Kidney (tissue), 14 donors: ENCODE data around the gene SOX12. TPM values are rescaled to one million over a fixed set of nuclear protein-coding genes. Genes with fewer than 3 reads are reported as not detected.

Experiments used
- DNase-seq, 5 donors: peaks; one replicate each; pipeline ENCODE4 v3.0.0-alpha.2; 2013 to 2020
- FAIRE-seq: peaks from 2 replicates; lab custom pipeline; 2012; peaks lifted over from hg19 to GRCh38; lab: Jason Lieb, UNC
- H3K27ac ChIP-seq, 2 donors: one replicate each; pipeline ENCODE4 v1.7.0; 2013; ENCODE audit warnings: low read depth in 2 of 2, low read length in 2 of 2, inconsistent platforms in 1 of 2
- H3K27me3 ChIP-seq: one replicate; pipeline ENCODE4 v1.7.1; 2013; ENCODE audit warnings: low read length, inconsistent platforms; ENCODE audit not compliant: control insufficient read depth, insufficient read depth
- H3K36me3 ChIP-seq, 3 donors: one replicate each; pipeline versions ENCODE4 v1.7.0 to v1.7.1; 2013; ENCODE audit warnings: low read length in 3 of 3, control low read depth in 1 of 3, inconsistent platforms in 1 of 3; ENCODE audit not compliant: insufficient read depth in 3 of 3, control insufficient read depth in 2 of 3
- H3K4me1 ChIP-seq, 3 donors: one replicate each; pipeline versions ENCODE4 v1.7.0 to v1.7.1; 2013; ENCODE audit warnings: low read length in 3 of 3, inconsistent platforms in 1 of 3, low read depth in 1 of 3; ENCODE audit not compliant: control insufficient read depth in 2 of 3, insufficient read depth in 2 of 3
- H3K4me3 ChIP-seq, 3 donors: one replicate each; pipeline versions ENCODE4 v1.7.0 to v1.8.1; 2013; ENCODE audit warnings: low read length in 3 of 3, control low read depth in 1 of 3, inconsistent platforms in 1 of 3
- H3K9ac ChIP-seq, 3 donors: one replicate each; pipeline versions ENCODE4 v1.7.0 to v1.7.1; 2013; ENCODE audit warnings: low read length in 3 of 3, control low read depth in 1 of 3, inconsistent platforms in 1 of 3
- H3K9me3 ChIP-seq, 3 donors: one replicate each; pipeline versions ENCODE4 v1.7.0 to v1.7.1; 2013; ENCODE audit warnings: low read length in 3 of 3, control low read depth in 1 of 3, inconsistent platforms in 1 of 3; ENCODE audit not compliant: control insufficient read depth in 2 of 3, insufficient read depth in 1 of 3
- intact Hi-C: fragments of 100-400 bp; cut with DNase I; formaldehyde crosslinking; loops from one replicate; pipeline ENCODE4 v1.11.1; 2022
- polyA plus RNA-seq: library from polyadenylated mRNA; stranded (reverse); fragments of 350-450 nt; fragmentation: Illumina TruSeq; extraction: RNeasy Lipid Tissue Mini Kit (QIAGEN cat#74804); gene quantifications from one replicate; pipeline ENCODE4 v1.2.3, GENCODE V29; 2014; ENCODE audit warnings: low read depth, low replicate concordance; ENCODE audit not compliant: insufficient read depth
- total RNA-seq: library from RNA; stranded (reverse); fragmentation: NEBNext Ultra II Directional; extraction: Animal tissue kit (Norgen Biotek cat#: 25700); gene quantifications from one replicate; pipeline ENCODE4 v1.2.1, GENCODE V29; 2021
- TF ChIP-seq, protein P1 (sequence below): IDR thresholded peaks from 3 replicates; pipeline ENCODE4 v1.5.1; 2012; ENCODE audit warnings: mild to moderate bottlenecking, moderate library complexity, borderline replicate concordance; ENCODE audit not compliant: insufficient read depth; ENCODE audit errors: extremely low read depth
- donor health status: control.
- donor health status: control.
- donor health status: control.
- donor health status: control.
- donor health status: control.
- donor health status: DM: yes; HTN: yes; CAD: no.
- donor health status: Normal renal cell carcinoma (clear cell type).

The SOX12 gene
- total and polyA plus RNA-seq, 2 donors from 2014 or later: 11.3 to 12.7 TPM

DNA sequence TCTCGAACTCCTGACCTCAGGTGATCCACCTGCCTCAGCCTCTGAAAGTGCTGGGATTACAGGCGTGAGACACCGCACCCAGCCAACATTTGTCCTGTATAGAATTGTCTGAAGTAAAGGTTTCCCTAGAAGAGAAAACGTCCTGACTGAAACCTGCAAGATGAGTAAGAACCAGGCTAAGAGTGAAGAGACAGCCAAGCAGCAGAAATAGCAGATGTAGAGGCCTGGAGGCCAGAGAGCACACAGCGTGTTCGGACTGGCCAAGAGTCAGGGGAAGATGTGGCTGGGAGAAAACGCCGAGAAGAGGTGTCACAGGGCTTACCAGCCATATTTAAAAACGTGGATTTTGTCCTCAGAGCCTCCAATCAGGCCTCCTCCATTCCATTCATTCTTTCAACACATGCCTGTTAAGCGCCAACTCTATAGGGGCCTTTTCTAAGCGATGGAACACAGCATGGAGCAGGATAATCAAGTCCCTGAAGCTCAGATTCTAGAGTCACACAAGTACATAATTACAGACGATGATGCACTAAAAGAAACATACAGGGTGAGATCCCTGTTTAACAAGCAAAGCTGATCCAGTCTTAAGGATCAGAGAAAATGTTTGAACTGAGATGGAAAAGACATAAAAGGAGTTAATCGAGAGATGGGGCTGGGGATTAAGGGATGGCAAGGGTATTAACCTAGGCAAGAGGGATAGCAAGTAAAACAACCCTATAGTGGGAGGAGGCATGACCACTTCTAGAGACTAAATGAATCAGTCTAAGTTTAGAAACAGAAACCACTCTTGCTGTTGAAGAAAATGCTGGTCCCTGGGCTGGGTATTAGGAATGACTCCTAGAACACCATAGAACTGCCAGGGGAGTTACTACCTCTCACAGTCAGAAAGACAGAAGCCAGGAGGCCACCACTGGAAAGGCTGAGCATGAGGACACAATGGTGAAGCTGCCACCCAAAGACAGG, 23.2 kb upstream of the SOX12 start:
- Histone ChIP-seq H3K36me3 (peaks cover 0 to 3% (median 0%) of the 10 kb centered on the region in 3 donors), H3K4me1 (peaks cover 7 to 25% (median 22%) of the 10 kb centered on the region in 3 donors), H3K9me3 (no peaks in the 10 kb centered on the region), H3K27ac (no peak overlapping the region), H3K4me3 (no peak overlapping the region), H3K27me3 (no peaks in the 10 kb centered on the region), H3K9ac (no peak overlapping the region)
- FAIRE-seq (no peak), DNase-seq (no peak)
- intact Hi-C loops: no loop called here
- TF ChIP-seq, protein P1, sequence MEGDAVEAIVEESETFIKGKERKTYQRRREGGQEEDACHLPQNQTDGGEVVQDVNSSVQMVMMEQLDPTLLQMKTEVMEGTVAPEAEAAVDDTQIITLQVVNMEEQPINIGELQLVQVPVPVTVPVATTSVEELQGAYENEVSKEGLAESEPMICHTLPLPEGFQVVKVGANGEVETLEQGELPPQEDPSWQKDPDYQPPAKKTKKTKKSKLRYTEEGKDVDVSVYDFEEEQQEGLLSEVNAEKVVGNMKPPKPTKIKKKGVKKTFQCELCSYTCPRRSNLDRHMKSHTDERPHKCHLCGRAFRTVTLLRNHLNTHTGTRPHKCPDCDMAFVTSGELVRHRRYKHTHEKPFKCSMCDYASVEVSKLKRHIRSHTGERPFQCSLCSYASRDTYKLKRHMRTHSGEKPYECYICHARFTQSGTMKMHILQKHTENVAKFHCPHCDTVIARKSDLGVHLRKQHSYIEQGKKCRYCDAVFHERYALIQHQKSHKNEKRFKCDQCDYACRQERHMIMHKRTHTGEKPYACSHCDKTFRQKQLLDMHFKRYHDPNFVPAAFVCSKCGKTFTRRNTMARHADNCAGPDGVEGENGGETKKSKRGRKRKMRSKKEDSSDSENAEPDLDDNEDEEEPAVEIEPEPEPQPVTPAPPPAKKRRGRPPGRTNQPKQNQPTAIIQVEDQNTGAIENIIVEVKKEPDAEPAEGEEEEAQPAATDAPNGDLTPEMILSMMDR: no peak

DNA sequence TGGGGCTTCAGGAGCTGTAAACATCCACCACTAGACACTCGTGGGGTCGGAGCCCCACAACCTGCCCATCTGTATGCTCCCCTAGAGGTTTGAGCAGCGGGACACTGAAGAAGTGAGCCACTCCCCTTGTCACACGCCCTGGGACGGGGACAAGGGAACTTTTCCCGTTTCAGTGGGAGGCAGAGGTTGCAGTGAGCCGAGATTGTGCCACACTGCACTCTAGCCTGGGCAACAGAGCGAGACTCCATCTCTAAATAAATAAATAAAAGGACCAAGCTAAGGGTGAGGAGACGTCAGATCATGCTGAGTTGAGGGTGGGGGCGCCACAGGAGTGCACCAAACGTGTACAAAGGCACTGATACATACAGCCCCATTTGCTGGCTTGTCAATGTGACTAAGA, 19.6 kb upstream of the SOX12 start:
- FAIRE-seq: no peak
- H3K4me3 ChIP-seq: no peak overlapping the region
- peaks cover 9 to 19% (median 11%) of the 10 kb centered on the region in 3 donors for H3K4me1 ChIP-seq
- H3K9me3 ChIP-seq: no peaks in the 10 kb centered on the region
- intact Hi-C loops: no loop called here
- TF ChIP-seq, protein P1: no peak
- H3K27ac ChIP-seq: no peak overlapping the region
- H3K27me3 ChIP-seq: no peaks in the 10 kb centered on the region
- DNase-seq: peak in 1 of 5 donors; percentile 26
- no peak overlapping the region for H3K9ac ChIP-seq
- H3K36me3 ChIP-seq: no peaks in the 10 kb centered on the region

DNA sequence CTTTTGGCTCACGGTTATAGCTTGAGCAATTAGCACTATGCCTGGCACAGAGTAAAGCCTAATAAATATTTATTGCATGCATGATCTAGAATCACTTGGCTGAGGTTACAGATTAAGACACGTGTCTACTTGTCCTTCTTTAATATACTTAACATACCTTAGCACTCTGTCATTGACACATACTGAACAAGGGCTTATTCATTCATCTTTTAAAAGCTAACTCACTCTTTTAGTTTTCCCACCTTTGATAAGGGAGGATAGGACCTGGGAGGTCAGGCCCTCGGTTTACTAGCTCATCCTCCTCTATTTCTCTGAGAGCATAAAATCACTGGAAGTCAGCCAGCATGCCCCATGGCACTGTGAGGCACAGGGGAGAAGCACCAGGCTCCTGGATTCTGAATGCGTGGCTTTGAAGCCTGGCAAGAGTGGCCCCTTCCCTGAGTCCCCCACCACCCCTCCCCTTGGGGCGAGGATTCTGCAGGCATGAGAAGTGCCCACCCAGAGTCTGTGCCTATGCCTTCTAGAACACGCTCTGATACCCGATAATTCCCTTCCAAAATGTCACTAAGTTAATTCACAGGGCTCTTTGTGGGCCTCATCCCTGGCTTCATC, 16.8 kb upstream of the SOX12 start:
- no peaks in the 10 kb centered on the region for H3K27me3 ChIP-seq
- no peaks in the 10 kb centered on the region for H3K9me3 ChIP-seq
- H3K4me3 ChIP-seq: no peak overlapping the region
- DNase-seq: no peak
- TF ChIP-seq, protein P1: no peak
- peaks cover 3 to 10% (median 8%) of the 10 kb centered on the region in 3 donors for H3K4me1 ChIP-seq
- H3K9ac ChIP-seq: no peak overlapping the region
- no peak overlapping the region for H3K27ac ChIP-seq
- intact Hi-C loops: no loop called here
- no peaks in the 10 kb centered on the region for H3K36me3 ChIP-seq
- no peak for FAIRE-seq
